22Rv1 (cell line): ENCODE results near the gene PIP5K1B.

Experiments
- CTCF ChIP-seq: fragments of 450-650 bp; IDR thresholded peaks from 2 replicates; pipeline ENCODE4 v1.5.1; 2017; ENCODE audit warnings: mild to moderate bottlenecking
- ZFX ChIP-seq: fragments of 450-650 bp; IDR thresholded peaks from 2 replicates; pipeline ENCODE4 v1.6.1; 2017; ENCODE audit warnings: antibody characterized with exemption, borderline replicate concordance

DNA sequence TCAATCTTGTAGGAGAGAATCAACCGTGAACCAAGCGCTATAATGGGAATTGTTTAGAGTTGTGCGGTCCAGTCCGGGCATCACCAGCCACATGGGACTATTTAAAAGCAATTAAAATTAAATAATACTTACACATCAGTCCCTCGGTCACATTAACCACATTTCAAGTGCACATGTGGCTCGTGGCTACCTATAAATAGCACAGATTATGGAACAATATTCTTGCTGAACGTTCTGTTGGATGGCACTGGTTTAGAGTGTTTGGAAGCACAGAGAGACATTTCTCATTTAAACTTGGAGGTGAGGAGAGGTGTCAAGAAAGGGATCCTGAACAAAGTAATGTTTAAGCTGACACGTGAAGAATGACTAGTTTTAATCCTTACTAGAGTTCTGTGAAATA, 12.5 kb upstream of the PIP5K1B start:
- no peak for TF ChIP-seq CTCF
- TF ChIP-seq ZFX: no peak
